H1 (cell line): ENCODE data around the gene CCDC13. TPM values are rescaled to one million over a fixed set of nuclear protein-coding genes. Genes with fewer than 3 reads are reported as not detected.

Experiments
- CTCF ChIA-PET: fragments of 300-600 bp; sonication (Branson Sonifier 250); formaldehyde crosslinking; loops from one replicate; lab custom pipeline; 2021; ENCODE audit not compliant: partially characterized antibody; lab: Charles Lee
- POLR2A ChIA-PET: fragments of 300-600 bp; sonication (Branson Sonifier 250); formaldehyde crosslinking; loops from one replicate; lab custom pipeline; 2021; ENCODE audit warnings: inconsistent platforms; ENCODE audit not compliant: partially characterized antibody; lab: Charles Lee
- DNase-seq, 2 experiments: peaks; one replicate each; pipeline versions ENCODE4 v3.0.0 to v3.0.0-alpha.2; 2010 to 2022; ENCODE audit warnings: low spot score in 2 of 2, low read depth in 1 of 2, mixed read lengths in 1 of 2
- FAIRE-seq: peaks from 2 replicates; lab custom pipeline; 2011; peaks lifted over from hg19 to GRCh38; lab: Jason Lieb, UNC
- H2AFZ ChIP-seq: 2 replicates; pipeline ENCODE4 v1.8.1; 2012; ENCODE audit warnings: low read length, inconsistent platforms
- H2AK5ac ChIP-seq: 2 replicates; pipeline ENCODE4 v1.6.1; 2013; ENCODE audit warnings: low read depth, low read length
- H2BK120ac ChIP-seq: replicated peaks from 2 replicates; pipeline ENCODE3; 2013; ENCODE audit warnings: low read depth, low read length, inconsistent platforms
- H2BK12ac ChIP-seq: 2 replicates; pipeline ENCODE4 v1.6.1; 2013; ENCODE audit warnings: low read depth, low read length
- H2BK15ac ChIP-seq: 2 replicates; pipeline ENCODE4 v1.6.1; 2013; ENCODE audit warnings: low read length
- H2BK20ac ChIP-seq: 2 replicates; pipeline ENCODE4 v1.6.1; 2013; ENCODE audit warnings: low read length
- H2BK5ac ChIP-seq: 2 replicates; pipeline ENCODE4 v1.6.1; 2013; ENCODE audit warnings: low read depth, low read length
- H3K14ac ChIP-seq: 2 replicates; pipeline ENCODE4 v1.6.1; 2013; ENCODE audit warnings: inconsistent platforms; ENCODE audit not compliant: insufficient read length
- H3K18ac ChIP-seq: 2 replicates; pipeline ENCODE4 v1.6.1; 2013; ENCODE audit warnings: low read length; ENCODE audit errors: extremely low read depth
- H3K23ac ChIP-seq: 2 replicates; pipeline ENCODE4 v1.6.1; 2013; ENCODE audit warnings: inconsistent platforms; ENCODE audit not compliant: insufficient read length
- H3K23me2 ChIP-seq: 2 replicates; pipeline ENCODE4 v1.6.1; 2013; ENCODE audit warnings: low read depth, low read length
- H3K27ac ChIP-seq: 2 replicates; pipeline ENCODE4 v1.6.1; 2011; ENCODE audit warnings: low read depth, low read length, inconsistent platforms
- H3K27me3 ChIP-seq, 4 experiments: replicated peaks in 1 of 4; 1 replicate in 1 of 4; 2 replicates in 3 of 4; pipeline versions ENCODE4 v1.6.1 to v1.8.1; 2011 to 2013; ENCODE audit warnings: low read length in 3 of 4, mild to moderate bottlenecking in 3 of 4, inconsistent platforms in 2 of 4, mixed read lengths in 2 of 4, moderate library complexity in 1 of 4; ENCODE audit not compliant: control insufficient read depth in 3 of 4, insufficient read depth in 3 of 4; ENCODE audit errors: extremely low read depth in 1 of 4
- H3K36me3 ChIP-seq, 4 experiments: 2 replicates each; pipeline versions ENCODE4 v1.6.1 to v1.8.1; 2011 to 2013; ENCODE audit warnings: mild to moderate bottlenecking in 4 of 4, low read length in 3 of 4, moderate library complexity in 2 of 4, control low read depth in 1 of 4, inconsistent platforms in 1 of 4; ENCODE audit not compliant: insufficient read depth in 4 of 4, control insufficient read depth in 2 of 4
- H3K4ac ChIP-seq: replicated peaks from 2 replicates; pipeline ENCODE3; 2013; ENCODE audit warnings: low read length, low read depth, mixed read lengths, inconsistent platforms; ENCODE audit not compliant: insufficient read length
- H3K4me1 ChIP-seq, 4 experiments: replicated peaks in 1 of 4; 1 replicate in 1 of 4; 2 replicates in 3 of 4; pipeline versions ENCODE4 v1.6.1 to v1.8.1; 2011 to 2013; ENCODE audit warnings: low read length in 3 of 4, inconsistent platforms in 2 of 4, mixed read lengths in 1 of 4; ENCODE audit not compliant: insufficient read depth in 4 of 4, control insufficient read depth in 3 of 4
- H3K4me2 ChIP-seq, 2 experiments: 2 replicates each; pipeline versions ENCODE4 v1.6.1 to v1.8.1; 2011 to 2013; ENCODE audit warnings: low read depth in 2 of 2, low read length in 2 of 2, control low read depth in 1 of 2, inconsistent platforms in 1 of 2, mild to moderate bottlenecking in 1 of 2; ENCODE audit not compliant: insufficient read depth in 1 of 2
- H3K4me3 ChIP-seq, 4 experiments: fragments of 200-600, 300-600 bp in 1 of 4; sonication (generic), shearing (Covaris generic), sonication (Bioruptor Twin) in 1 of 4; 2 replicates each; pipeline versions ENCODE4 v1.5.1 to v1.8.1; 2011 to 2016; ENCODE audit warnings: low read length in 4 of 4, low read depth in 3 of 4, control low read depth in 2 of 4, inconsistent platforms in 2 of 4, mild to moderate bottlenecking in 2 of 4, mixed read lengths in 1 of 4, moderate library complexity in 1 of 4; ENCODE audit not compliant: insufficient read depth in 2 of 4; ENCODE audit errors: extremely low read depth in 1 of 4
- H3K56ac ChIP-seq: replicated peaks from 2 replicates; pipeline ENCODE3; 2013; ENCODE audit warnings: low read depth, mild to moderate bottlenecking, mixed read lengths, low read length, inconsistent platforms; ENCODE audit not compliant: insufficient read length
- H3K79me1 ChIP-seq: 2 replicates; pipeline ENCODE4 v1.6.1; 2013; ENCODE audit warnings: low read depth, low read length, control low read depth
- H3K79me2 ChIP-seq, 2 experiments: 2 replicates each; pipeline versions ENCODE4 v1.6.1 to v1.8.1; 2012 to 2013; ENCODE audit warnings: low read length in 2 of 2, mild to moderate bottlenecking in 2 of 2, inconsistent platforms in 1 of 2; ENCODE audit not compliant: insufficient read depth in 2 of 2, control insufficient read depth in 1 of 2
- H3K9ac ChIP-seq, 4 experiments: replicated peaks in 1 of 4; 1 replicate in 1 of 4; 2 replicates in 3 of 4; pipeline versions ENCODE4 v1.6.1 to v1.8.1; 2011 to 2013; ENCODE audit warnings: low read depth in 3 of 4, low read length in 3 of 4, control low read depth in 2 of 4, mild to moderate bottlenecking in 2 of 4, moderate library complexity in 2 of 4, inconsistent platforms in 1 of 4; ENCODE audit errors: extremely low read depth in 1 of 4
- H3K9me3 ChIP-seq, 2 experiments: 2 replicates each; pipeline versions ENCODE4 v1.6.1 to v1.8.1; 2012 to 2013; ENCODE audit warnings: mild to moderate bottlenecking in 2 of 2, moderate library complexity in 2 of 2, control low read depth in 1 of 2, inconsistent platforms in 1 of 2, low read depth in 1 of 2, low read length in 1 of 2, mixed read lengths in 1 of 2; ENCODE audit not compliant: insufficient read depth in 2 of 2
- H4K20me1 ChIP-seq, 2 experiments: replicated peaks in 1 of 2; 2 replicates each; pipeline versions ENCODE3 to v1.8.1; 2011 to 2013; ENCODE audit warnings: inconsistent platforms in 2 of 2, low read length in 2 of 2, mild to moderate bottlenecking in 1 of 2; ENCODE audit not compliant: insufficient read depth in 2 of 2, control insufficient read depth in 1 of 2
- H4K5ac ChIP-seq: 2 replicates; pipeline ENCODE4 v1.6.1; 2013; ENCODE audit warnings: low read length, low read depth, mixed read lengths, inconsistent platforms; ENCODE audit not compliant: insufficient read length
- H4K8ac ChIP-seq: 2 replicates; pipeline ENCODE4 v1.8.0; 2013; ENCODE audit warnings: mild to moderate bottlenecking, moderate library complexity, low read length, inconsistent platforms; ENCODE audit not compliant: insufficient read depth; ENCODE audit errors: extremely low read depth
- H4K91ac ChIP-seq: replicated peaks from 2 replicates; pipeline ENCODE3; 2013; ENCODE audit warnings: low read length, mixed read lengths, inconsistent platforms; ENCODE audit not compliant: insufficient read length
- WGBS, 2 experiments: shearing (Covaris generic) in 1 of 2; methylation state at CpG; one replicate each; pipeline versions ENCODE4 v1.1.6 to v1.1.7; 2013 to 2015; ENCODE audit warnings: low lambda C conversion rate in 2 of 2, mixed read lengths in 2 of 2, inconsistent platforms in 1 of 2, low coverage in 1 of 2, missing lambda C conversion rate in 1 of 2; ENCODE audit not compliant: insufficient replicate concordance in 2 of 2, insufficient coverage in 1 of 2, insufficient read length in 1 of 2; ENCODE audit errors: extremely low coverage in 1 of 2, missing lambda C conversion rate in 1 of 2; 5-methylcytosine and 5-hydroxymethylcytosine counted together
- polyA plus RNA-seq, 7 experiments: library from polyadenylated mRNA; depleted of rRNA in 3 of 7; stranded (reverse) in 5 of 7; unstranded in 2 of 7; fragments of >200 nt in 5 of 7; fragments of 200-250 nt in 2 of 7; gene quantifications; 1 replicate in 5 of 7; 2 replicates in 1 of 7; 4 replicates in 1 of 7; pipeline versions ENCODE4 v1.2.1 to v1.2.3, GENCODE V29; 2011 to 2013; ENCODE audit warnings: missing spikeins in 2 of 7, mixed read lengths in 2 of 7
- total RNA-seq: library from RNA; stranded (reverse); fragmentation: NEBNext Ultra II Directional; extraction: Animal tissue kit (Norgen Biotek cat#: 25700); gene quantifications from 2 replicates; pipeline ENCODE4 v1.2.1, GENCODE V29; 2021

The CCDC13 gene
- total and polyA plus RNA-seq, 2 of the 8 experiments (the other 6 are each of a cell fraction or from before 2014, with no cell fraction given), result 0.06 TPM; not detected in 1

DNA sequence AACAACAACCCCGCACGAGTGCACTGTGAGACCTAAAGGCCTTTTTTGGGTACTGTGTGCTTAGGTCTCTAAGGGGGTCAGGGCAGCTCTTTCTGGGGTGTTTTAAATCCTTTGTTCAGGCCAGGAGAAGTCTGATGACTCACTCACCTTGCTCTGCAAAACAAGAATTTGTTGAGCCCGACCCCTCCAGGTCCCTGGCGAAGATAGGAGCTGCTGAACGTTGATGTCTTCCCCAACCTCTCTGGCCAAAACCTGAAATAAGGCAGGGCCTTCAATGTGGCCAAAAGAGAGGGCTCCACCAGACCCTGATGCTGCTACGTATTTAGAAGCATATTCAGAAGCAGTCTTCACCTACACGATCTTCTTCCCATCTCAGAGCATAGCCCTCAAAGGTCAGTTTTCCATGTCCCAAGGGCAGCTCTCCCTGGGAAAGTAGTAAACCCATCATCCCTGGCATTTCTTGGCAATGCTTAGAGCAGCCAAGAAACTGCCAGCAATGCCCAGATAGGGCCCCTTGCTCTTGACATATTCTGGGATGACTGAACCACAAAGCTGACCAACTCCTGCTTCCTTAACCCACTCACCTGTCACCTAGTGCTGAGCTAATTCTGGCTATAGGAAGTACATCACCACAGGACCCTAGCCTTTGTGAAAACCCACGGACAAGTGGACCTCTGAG is 27.1 kb downstream of the CCDC13 start:
- Histone ChIP-seq H3K18ac (no peak overlapping the region), H4K20me1 (peaks cover 0 to 2% of the 10 kb centered on the region in 2 experiments), H2AK5ac (peak overlapping the region; percentile 16; the same call in 1 of the 2 replicates), H3K14ac (no peak overlapping the region), H3K36me3 (no peaks in the 10 kb centered on the region), H3K23ac (no peak overlapping the region), H2BK20ac (no peak overlapping the region), H3K27ac (no peak overlapping the region), H4K5ac (no peak overlapping the region), H2BK120ac (no peak overlapping the region), H3K79me1 (no peaks in the 10 kb centered on the region), H3K9ac (no peak overlapping the region), H2BK12ac (no peak overlapping the region), H3K27me3 (no peaks in the 10 kb centered on the region; a peak in 2 of 7 replicates), H3K9me3 (no peaks in the 10 kb centered on the region), H3K56ac (no peak overlapping the region), H2BK15ac (no peak overlapping the region), H4K91ac (no peak overlapping the region), H3K4me2 (no peak overlapping the region), H3K79me2 (no peaks in the 10 kb centered on the region), H3K4me3 (no peak overlapping the region), H2BK5ac (no peak overlapping the region), H2AFZ (no peak overlapping the region), H3K4me1 (peaks cover 0 to 11% (median 4%) of the 10 kb centered on the region in 4 experiments; a peak in 5 of 7 replicates), H3K23me2 (no peaks in the 10 kb centered on the region), H3K4ac (no peak overlapping the region), H4K8ac (no peak overlapping the region)
- 64% methylated on average over 8 of the region's 8 CpGs; no CpG with 5 or more reads in 1 of the 2 experiments for WGBS, 2 experiments
- ChIA-PET CTCF (interaction anchor here (0.6 to 5.9 kb wide), 33 partner anchors 8 to 1299 kb away, joined by 3 to 54 read pairs (median 5); partner anchors contain the start of gene HHATL), POLR2A (interaction anchor here (0.9 to 2.4 kb wide), 3 partner anchors 85 to 98 kb away, joined by 3 to 9 read pairs (median 5); no protein-coding TSS in a partner anchor)
- FAIRE-seq, result no peak
- peak in 1 of 2 experiments; percentile 41 for DNase-seq
